IMR-90 (cell line): ENCODE data around the gene CAMP. TPM values are rescaled to one million over a fixed set of nuclear protein-coding genes. Genes with fewer than 3 reads are reported as not detected.

ENCODE experiments used
- ATAC-seq: fragments of 200-7000 bp; cut with Tn5 transposase; 2 replicates; pipeline ENCODE4 v1.9.1; 2020; ENCODE audit warnings: low read depth, mild to moderate bottlenecking, moderate library complexity
- BruUV-seq: library from RNA; stranded (reverse); fragments of 400-500 nt; replicated peaks from 2 replicates; lab custom pipeline; 2021; lab: Mats Ljungman, UMichigan
- CTCF ChIA-PET: fragments of 300-600 bp; formaldehyde crosslinking; extraction: SDS; loops from one replicate; lab custom pipeline; 2021; ENCODE audit warnings: antibody characterized with exemption; lab: Yijun Ruan, JAX
- POLR2A ChIA-PET: fragments of 300-600 bp; sonication (Branson Sonifier 250); formaldehyde crosslinking; loops from one replicate; lab custom pipeline; 2022; ENCODE audit warnings: antibody characterized with exemption; ENCODE audit not compliant: unreplicated experiment; lab: Charles Lee
- DNase-seq: peaks from one replicate; pipeline ENCODE4 v3.0.0; 2013
- H2AFZ ChIP-seq: replicated peaks from 2 replicates; pipeline ENCODE3; 2013; ENCODE audit warnings: low read length, mild to moderate bottlenecking; ENCODE audit not compliant: poor library complexity
- H2AK5ac ChIP-seq: 2 replicates; pipeline ENCODE4 v1.6.1; 2013; ENCODE audit warnings: low read depth, low read length, inconsistent platforms
- H2AK9ac ChIP-seq: replicated peaks from 2 replicates; pipeline ENCODE3; 2013; ENCODE audit warnings: mild to moderate bottlenecking, low read depth, low read length, moderate library complexity; ENCODE audit not compliant: poor library complexity
- H2BK120ac ChIP-seq: 2 replicates; pipeline ENCODE4 v1.6.1; 2013; ENCODE audit warnings: low read depth, low read length, inconsistent platforms
- H2BK15ac ChIP-seq: 3 replicates; pipeline ENCODE4 v1.6.1; 2013; ENCODE audit warnings: low read depth, low read length, inconsistent platforms
- H2BK20ac ChIP-seq: 2 replicates; pipeline ENCODE4 v1.6.1; 2013; ENCODE audit warnings: low read depth, mild to moderate bottlenecking, inconsistent platforms, low read length, moderate library complexity
- H2BK5ac ChIP-seq: 2 replicates; pipeline ENCODE4 v1.6.1; 2013; ENCODE audit warnings: mild to moderate bottlenecking, low read depth, low read length, inconsistent platforms; ENCODE audit not compliant: poor library complexity, severe bottlenecking
- H3K14ac ChIP-seq: replicated peaks from 2 replicates; pipeline ENCODE4 v1.6.1; 2013; ENCODE audit warnings: low read depth, low read length, inconsistent platforms
- H3K18ac ChIP-seq: 2 replicates; pipeline ENCODE4 v1.6.1; 2013; ENCODE audit warnings: low read depth, low read length, control low read depth
- H3K23ac ChIP-seq: 2 replicates; pipeline ENCODE4 v1.6.1; 2013; ENCODE audit warnings: low read depth, low read length, inconsistent platforms
- H3K27ac ChIP-seq: 2 replicates; pipeline ENCODE4 v1.5.1; 2013; ENCODE audit warnings: mild to moderate bottlenecking, control low read depth, low read length; ENCODE audit not compliant: insufficient read depth
- H3K27me3 ChIP-seq: 2 replicates; pipeline ENCODE4 v1.6.1; 2013; ENCODE audit warnings: low read length; ENCODE audit not compliant: control insufficient read depth, insufficient read depth
- H3K36me3 ChIP-seq: 2 replicates; pipeline ENCODE4 v1.6.1; 2013; ENCODE audit warnings: low read length, mixed read lengths; ENCODE audit not compliant: control insufficient read depth, insufficient read depth
- H3K4ac ChIP-seq: 2 replicates; pipeline ENCODE4 v1.6.1; 2013; ENCODE audit warnings: low read depth, low read length, inconsistent platforms
- H3K4me1 ChIP-seq: 2 replicates; pipeline ENCODE4 v1.6.1; 2013; ENCODE audit warnings: low read length, mixed read lengths; ENCODE audit not compliant: control insufficient read depth, insufficient read depth
- H3K4me2 ChIP-seq: 2 replicates; pipeline ENCODE4 v1.6.1; 2013; ENCODE audit warnings: low read depth, mild to moderate bottlenecking, control low read depth, low read length, moderate library complexity
- H3K4me3 ChIP-seq: 2 replicates; pipeline ENCODE4 v1.5.1; 2013; ENCODE audit warnings: low read depth, mild to moderate bottlenecking, control low read depth, low read length, moderate library complexity; ENCODE audit not compliant: insufficient read depth
- H3K56ac ChIP-seq: 2 replicates; pipeline ENCODE4 v1.6.1; 2013; ENCODE audit warnings: low read length, inconsistent platforms; ENCODE audit not compliant: insufficient read depth; ENCODE audit errors: extremely low read depth
- H3K79me1 ChIP-seq, 2 experiments: 2 replicates each; pipeline ENCODE4 v1.6.1; 2013; ENCODE audit warnings: low read length in 2 of 2, inconsistent platforms in 1 of 2, low read depth in 1 of 2
- H3K9ac ChIP-seq: 2 replicates; pipeline ENCODE4 v1.6.1; 2013; ENCODE audit warnings: low read depth, low read length, control low read depth
- H3K9me1 ChIP-seq: 2 replicates; pipeline ENCODE4 v1.6.1; 2013; ENCODE audit warnings: low read length, inconsistent platforms; ENCODE audit not compliant: insufficient read depth
- H3K9me3 ChIP-seq: 2 replicates; pipeline ENCODE4 v1.6.1; 2013; ENCODE audit warnings: low read length; ENCODE audit not compliant: control insufficient read depth, insufficient read depth
- H4K20me1 ChIP-seq: 2 replicates; pipeline ENCODE4 v1.6.1; 2013; ENCODE audit warnings: low read length, inconsistent platforms; ENCODE audit not compliant: insufficient read depth
- H4K5ac ChIP-seq: 2 replicates; pipeline ENCODE4 v1.6.1; 2013; ENCODE audit warnings: mild to moderate bottlenecking, low read depth, low read length, control low read depth
- H4K8ac ChIP-seq, 2 experiments: 2 replicates each; pipeline ENCODE4 v1.6.1; 2013; ENCODE audit warnings: low read depth in 2 of 2, low read length in 2 of 2, control low read depth in 1 of 2, inconsistent platforms in 1 of 2
- H4K91ac ChIP-seq: 2 replicates; pipeline ENCODE4 v1.6.1; 2013; ENCODE audit warnings: low read depth, low read length, inconsistent platforms; ENCODE audit not compliant: insufficient read depth
- BHLHE40 ChIP-seq: fragments of 150-350 bp; IDR thresholded peaks from 2 replicates; pipeline ENCODE4 v1.6.1; 2016; ENCODE audit warnings: mild to moderate bottlenecking, low read depth, low read length
- CEBPB ChIP-seq: IDR thresholded peaks from 2 replicates; pipeline ENCODE4 v1.6.1; 2012; ENCODE audit warnings: low read depth, low read length, improper control_type of control experiment
- CHD1 ChIP-seq: IDR thresholded peaks from 2 replicates; pipeline ENCODE4 v1.6.1; 2012; ENCODE audit warnings: low read depth, low read length, improper control_type of control experiment
- CTCF ChIP-seq: conservative IDR thresholded peaks from 2 replicates; pipeline ENCODE4 v1.5.1; 2012; ENCODE audit warnings: mild to moderate bottlenecking, low read depth, low read length, improper control_type of control experiment
- ELK1 ChIP-seq: fragments of 150-350 bp; IDR thresholded peaks from 2 replicates; pipeline ENCODE4 v1.6.1; 2016; ENCODE audit warnings: low read depth, mild to moderate bottlenecking, low read length, moderate library complexity, borderline replicate concordance
- FOS ChIP-seq: fragments of 150-350 bp; IDR thresholded peaks from 2 replicates; pipeline ENCODE4 v1.6.1; 2016; ENCODE audit warnings: low read depth, low read length
- MAFK ChIP-seq: IDR thresholded peaks from 2 replicates; pipeline ENCODE4 v1.6.1; 2012; ENCODE audit warnings: low read depth, low read length, improper control_type of control experiment
- MAZ ChIP-seq: IDR thresholded peaks from 2 replicates; pipeline ENCODE4 v1.6.1; 2012; ENCODE audit warnings: low read depth, mild to moderate bottlenecking, low read length, improper control_type of control experiment, moderate library complexity, borderline replicate concordance
- MXI1 ChIP-seq: IDR thresholded peaks from 2 replicates; pipeline ENCODE4 v1.6.1; 2012; ENCODE audit warnings: low read depth, mild to moderate bottlenecking, low read length, moderate library complexity, borderline replicate concordance
- NFE2L2 ChIP-seq: fragments of 150-350 bp; IDR thresholded peaks from 2 replicates; pipeline ENCODE4 v1.6.1; 2016; ENCODE audit warnings: low read depth, mild to moderate bottlenecking, low read length
- POLR2A ChIP-seq: IDR thresholded peaks from 2 replicates; pipeline ENCODE4 v1.6.1; 2012; ENCODE audit warnings: mild to moderate bottlenecking, low read depth, low read length
- RAD21 ChIP-seq: IDR thresholded peaks from 2 replicates; pipeline ENCODE4 v1.6.1; 2012; ENCODE audit warnings: low read length, improper control_type of control experiment
- RCOR1 ChIP-seq: IDR thresholded peaks from 2 replicates; pipeline ENCODE4 v1.6.1; 2012; ENCODE audit warnings: mild to moderate bottlenecking, low read length, improper control_type of control experiment; ENCODE audit not compliant: insufficient replicate concordance
- RFX5 ChIP-seq: IDR thresholded peaks from 2 replicates; pipeline ENCODE4 v1.8.0; 2012; ENCODE audit warnings: low read depth, mild to moderate bottlenecking, low read length, moderate library complexity
- SMC3 ChIP-seq: fragments of 150-350 bp; IDR thresholded peaks from 2 replicates; pipeline ENCODE4 v1.6.1; 2016; ENCODE audit warnings: low read depth, mild to moderate bottlenecking, antibody characterized with exemption, low read length, moderate library complexity
- USF2 ChIP-seq: fragments of 150-350 bp; IDR thresholded peaks from 2 replicates; pipeline ENCODE4 v1.6.1; 2017; ENCODE audit warnings: mild to moderate bottlenecking, antibody characterized with exemption, low read length, low read depth
- WGBS, 2 experiments: methylation state at CpG; one replicate each; pipeline versions ENCODE4 v1.1.5 to v1.1.7; 2013; ENCODE audit warnings: missing lambda C conversion rate in 2 of 2; ENCODE audit not compliant: insufficient read length in 1 of 2; ENCODE audit errors: extremely low coverage in 2 of 2; 5-methylcytosine and 5-hydroxymethylcytosine counted together
- dilution Hi-C: fragments of 300-500 bp; cut with HindIII; formaldehyde crosslinking; loops from one replicate; pipeline ENCODE4 v1.14.3; 2018; ENCODE audit warnings: low sequenced_read_pairs; ENCODE audit not compliant: unreplicated experiment
- in situ Hi-C: fragments of 300-500 bp; cut with MboI; formaldehyde crosslinking; loops from 3 replicates; pipeline ENCODE4 v1.14.3; 2019; ENCODE audit warnings: low sequenced_read_pairs, inconsistent platforms, mixed read lengths
- intact Hi-C: fragments of 100-400 bp; cut with micrococcal nuclease; formaldehyde crosslinking; loops from 2 replicates; pipeline ENCODE4 v1.10.0; 2022
- polyA plus RNA-seq, 3 experiments: library from polyadenylated mRNA; depleted of rRNA; stranded (reverse); fragments of >200 nt; gene quantifications; 2 replicates each; pipeline ENCODE4 v1.2.3, GENCODE V29; 2012; ENCODE audit warnings: low replicate concordance in 1 of 3
- total RNA-seq: library from RNA; depleted of rRNA; stranded (reverse); fragments of >200 nt; gene quantifications from 2 replicates; pipeline ENCODE4 v1.2.3, GENCODE V29; 2012

CAMP gene
- total and polyA plus RNA-seq, 2 of the 4 experiments (the other 2 are of a cell fraction), result not detected

- Histone ChIP-seq H2AFZ (no peak overlapping the region), H3K79me1 (peaks cover 0 to 11% of the 10 kb centered on the region in 2 experiments; a peak in 2 of 4 replicates), H3K9me3 (no peaks in the 10 kb centered on the region), H4K5ac (no peak overlapping the region), H4K91ac (no peak overlapping the region), H3K4me1 (no peaks in the 10 kb centered on the region), H2AK9ac (no peak overlapping the region), H3K56ac (no peak overlapping the region), H3K4me3 (no peak overlapping the region), H2AK5ac (no peak overlapping the region), H2BK15ac (no peak overlapping the region), H2BK20ac (no peak overlapping the region), H4K8ac (no peak overlapping the region), H3K4me2 (no peak overlapping the region), H3K4ac (no peak overlapping the region), H3K14ac (no peak overlapping the region), H3K18ac (no peak overlapping the region), H3K9me1 (no peaks in the 10 kb centered on the region), H3K9ac (no peak overlapping the region), H3K27me3 (no peaks in the 10 kb centered on the region), H3K36me3 (peaks cover 4% of the 10 kb centered on the region), H3K23ac (no peak overlapping the region), H2BK120ac (no peak overlapping the region), H4K20me1 (no peaks in the 10 kb centered on the region), H2BK5ac (no peak overlapping the region), H3K27ac (no peak overlapping the region)
- ATAC-seq, result no peak
- POLR2A ChIA-PET, result no interaction called here
- 100% methylated on average over 1 of the region's 7 CpGs; no CpG with 5 or more reads in 1 of the 2 experiments for WGBS, 2 experiments
- TF ChIP-seq CHD1 (no peak), BHLHE40 (no peak), ELK1 (no peak), MXI1 (no peak), CEBPB (no peak), CTCF (no peak), FOS (no peak), POLR2A (no peak), RAD21 (no peak), SMC3 (no peak), RFX5 (no peak), MAZ (no peak), MAFK (no peak), NFE2L2 (no peak), RCOR1 (no peak), USF2 (no peak)
- BruUV-seq, result no TSS peak
- intact Hi-C loops (no loop called here), in situ Hi-C loops (no loop called here), dilution Hi-C loops (no loop called here)
- no peak for DNase-seq
- CTCF ChIA-PET, result no interaction called here
Observed at GRCh38 chr3:48245136-48245535, 21.8 kb downstream of the CAMP start.
